Esophagus squamous epithelium (tissue), 4 donors: ENCODE measurements around the gene LBX1.

Source experiments
- CTCF ChIP-seq, 6 experiments: fragments of 450-650 bp in 4 of 6; fragments of 200-600 bp in 2 of 6; sonication (generic) in 2 of 6; IDR thresholded peaks; one replicate each; pipeline ENCODE4 v1.5.1; 2016 to 2019; ENCODE audit warnings: antibody characterized with exemption in 6 of 6, mild to moderate bottlenecking in 4 of 6, moderate library complexity in 4 of 6
- POLR2A ChIP-seq, 4 donors: fragments of 450-650 bp; IDR thresholded peaks; one replicate each; pipeline ENCODE4 v1.6.1; 2017; ENCODE audit warnings: antibody characterized with exemption in 4 of 4, mild to moderate bottlenecking in 4 of 4, moderate library complexity in 3 of 4

DNA sequence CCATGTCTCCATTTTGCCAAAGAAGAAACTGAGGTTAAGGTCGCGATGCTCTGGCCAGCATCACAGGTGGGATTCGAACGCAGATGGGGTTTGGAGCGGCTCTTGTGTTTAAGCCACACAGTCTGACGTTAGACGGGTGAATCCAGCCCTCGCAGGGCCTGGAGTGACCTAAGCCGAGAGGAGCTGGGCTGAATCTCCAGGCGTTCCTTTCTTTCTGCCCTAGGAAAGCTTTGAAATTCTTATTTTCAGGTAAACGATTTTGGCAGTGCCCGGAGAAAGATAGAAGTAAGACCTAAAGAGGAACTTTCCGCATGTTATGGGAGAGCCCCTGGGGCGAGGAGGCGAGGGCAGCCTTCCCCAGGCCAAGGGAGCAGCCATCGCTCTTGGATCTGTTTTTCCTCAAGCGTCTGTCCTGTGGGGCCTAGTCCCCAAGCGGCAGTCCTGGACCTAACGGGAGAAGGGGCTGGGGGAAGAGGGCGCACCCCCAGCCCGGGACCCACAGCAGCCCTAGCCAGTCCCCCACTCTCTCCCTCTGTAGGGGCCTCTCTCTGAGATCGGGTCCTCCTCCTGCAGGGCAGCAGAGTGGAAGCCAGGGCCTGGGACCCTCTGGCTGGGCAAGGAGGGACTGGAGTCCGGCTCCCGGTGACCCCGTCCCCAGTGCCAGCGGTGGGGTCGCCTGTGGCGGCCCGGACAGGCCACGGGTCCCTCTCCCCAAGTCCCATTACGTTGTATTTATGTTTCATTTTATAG is 8.9 kb upstream of the LBX1 start:
- TF ChIP-seq CTCF (IDR thresholded peaks at IDR 0.05) (no peak), POLR2A (IDR thresholded peaks at IDR 0.05) (no peak)
